B cell (primary cell): Measurements from ENCODE around the gene CBLB. TPM values are rescaled to one million over a fixed set of nuclear protein-coding genes. Genes with fewer than 3 reads are reported as not detected.
A peak's percentile ranks its signal among the peaks of the same experiment; 100 is the strongest.

Experiments used
- ATAC-seq: fragments of 200-7000 bp; cut with Tn5 transposase; one replicate; pipeline ENCODE4 v1.10.0; 2021; ENCODE audit warnings: low read depth, mild to moderate bottlenecking, moderate number of reproducible peaks, moderate library complexity
- CTCF ChIA-PET: fragments of 350-600 bp; sonication (Branson Sonifier 250); formaldehyde crosslinking; loops from one replicate; lab custom pipeline; 2021; ENCODE audit warnings: antibody characterized with exemption, inconsistent platforms; lab: Charles Lee
- POLR2A ChIA-PET: fragments of 350-600 bp; sonication (Branson Sonifier 250); formaldehyde crosslinking; loops from one replicate; lab custom pipeline; 2021; ENCODE audit warnings: antibody characterized with exemption; lab: Charles Lee
- DNase-seq: peaks from one replicate; pipeline ENCODE4 v3.0.0; 2013
- H2AFZ ChIP-seq: 2 replicates; pipeline ENCODE4 v1.6.1; 2012; ENCODE audit warnings: mild to moderate bottlenecking, low read depth, low read length; ENCODE audit not compliant: insufficient read depth, poor library complexity, severe bottlenecking
- H3K27ac ChIP-seq, 2 donors: 1 replicate in 1 of 2; 2 replicates in 1 of 2; pipeline ENCODE4 v1.5.1; 2012 to 2013; ENCODE audit warnings: low read length in 2 of 2, mild to moderate bottlenecking in 2 of 2, moderate library complexity in 1 of 2
- H3K27me3 ChIP-seq, 4 experiments: fragments of 200-600 bp in 1 of 4; sonication (generic) in 1 of 4; replicated peaks in 1 of 4; 1 replicate in 2 of 4; 2 replicates in 2 of 4; pipeline versions ENCODE4 v1.6.1 to v1.7.0; 2013 to 2016; ENCODE audit warnings: low read length in 3 of 4, mild to moderate bottlenecking in 2 of 4, mixed read lengths in 1 of 4, moderate library complexity in 1 of 4; ENCODE audit not compliant: insufficient read depth in 4 of 4, control insufficient read depth in 3 of 4; ENCODE audit errors: control extremely low read depth in 1 of 4
- H3K36me3 ChIP-seq, 2 experiments: replicated peaks in 1 of 2; 1 replicate in 1 of 2; 2 replicates in 1 of 2; pipeline versions ENCODE4 v1.6.1 to v1.7.1; 2013; ENCODE audit warnings: low read length in 1 of 2; ENCODE audit not compliant: insufficient read depth in 2 of 2, control insufficient read depth in 1 of 2; ENCODE audit errors: control extremely low read depth in 1 of 2, extremely low read depth in 1 of 2
- H3K4me1 ChIP-seq, 2 donors: fragments of 200-600 bp in 1 of 2; sonication (generic) in 1 of 2; 1 replicate in 1 of 2; 2 replicates in 1 of 2; pipeline versions ENCODE4 v1.5.1 to v1.6.1; 2013 to 2017; ENCODE audit warnings: low read length in 2 of 2; ENCODE audit not compliant: control insufficient read depth in 2 of 2, insufficient read depth in 2 of 2
- H3K4me2 ChIP-seq: replicated peaks from 2 replicates; pipeline ENCODE3; 2012; ENCODE audit warnings: mild to moderate bottlenecking, low read depth, low read length; ENCODE audit not compliant: poor library complexity, severe bottlenecking
- H3K4me3 ChIP-seq, 5 experiments: fragments of 200-600 bp in 1 of 5; sonication (generic) in 1 of 5; 1 replicate in 3 of 5; 2 replicates in 2 of 5; pipeline versions ENCODE4 v1.5.1 to v1.7.0; 2011 to 2016; ENCODE audit warnings: low read length in 4 of 5, mild to moderate bottlenecking in 4 of 5, low read depth in 2 of 5, control low read depth in 1 of 5, moderate library complexity in 1 of 5; ENCODE audit not compliant: insufficient read depth in 1 of 5; ENCODE audit errors: control extremely low read depth in 1 of 5, extremely low read depth in 1 of 5
- H3K79me2 ChIP-seq: fragments of 200-600 bp; sonication (generic); one replicate; pipeline ENCODE4 v1.6.0; 2016; ENCODE audit warnings: low read length; ENCODE audit not compliant: control insufficient read depth, insufficient read depth
- H3K9ac ChIP-seq: fragments of 200-600 bp; sonication (generic); 2 replicates; pipeline ENCODE4 v1.6.1; 2017; ENCODE audit warnings: mild to moderate bottlenecking, low read length, moderate library complexity
- H3K9me3 ChIP-seq, 3 donors: one replicate each; pipeline versions ENCODE4 v1.6.1 to v1.7.1; 2013; ENCODE audit warnings: low read length in 2 of 3; ENCODE audit not compliant: control insufficient read depth in 2 of 3, insufficient read depth in 1 of 3; ENCODE audit errors: control extremely low read depth in 1 of 3
- H4K20me1 ChIP-seq: 2 replicates; pipeline ENCODE4 v1.6.0; 2012; ENCODE audit warnings: mild to moderate bottlenecking, low read length; ENCODE audit not compliant: insufficient read depth, control insufficient read depth, poor library complexity, severe bottlenecking
- H3K27ac Mint-ChIP-seq: one replicate; pipeline ENCODE4 v1.8.0; 2021; ENCODE audit warnings: mixed read lengths
- H3K27me3 Mint-ChIP-seq: one replicate; pipeline ENCODE4 v1.8.0; 2021; ENCODE audit warnings: mixed read lengths
- H3K4me1 Mint-ChIP-seq: one replicate; pipeline ENCODE4 v1.8.0; 2021; ENCODE audit warnings: mixed read lengths
- H3K4me3 Mint-ChIP-seq: one replicate; pipeline ENCODE4 v1.8.0; 2021; ENCODE audit warnings: mixed read lengths
- H3K9me3 Mint-ChIP-seq: one replicate; pipeline ENCODE4 v1.8.0; 2022; ENCODE audit warnings: mixed read lengths; ENCODE audit not compliant: insufficient read depth
- CTCF ChIP-seq: fragments of 200-600 bp; IDR thresholded peaks from one replicate; pipeline ENCODE4 v1.8.0; 2022; ENCODE audit warnings: antibody characterized with exemption, mild to moderate bottlenecking
- EZH2 ChIP-seq: IDR thresholded peaks from 2 replicates; pipeline ENCODE4 v1.6.1; 2012; ENCODE audit warnings: borderline replicate concordance, low read depth, mild to moderate bottlenecking, moderate library complexity, low read length; ENCODE audit not compliant: insufficient read depth, poor library complexity, severe bottlenecking
- WGBS: methylation state at CpG from one replicate; pipeline ENCODE4 v1.1.5; 2013; ENCODE audit warnings: missing lambda C conversion rate; ENCODE audit not compliant: insufficient coverage; 5-methylcytosine and 5-hydroxymethylcytosine counted together
- intact Hi-C: fragments of 100-400 bp; cut with micrococcal nuclease; formaldehyde crosslinking; loops from one replicate; pipeline ENCODE4 v1.10.0; 2022
- polyA plus RNA-seq: library from polyadenylated mRNA; depleted of rRNA; stranded (reverse); fragments of >200 nt; gene quantifications from 2 replicates; pipeline ENCODE4 v1.2.3, GENCODE V29; 2012
- total RNA-seq, 2 donors: library from RNA; stranded (reverse); fragments of 120-200 nt in 1 of 2; gene quantifications; 1 replicate in 1 of 2; 2 replicates in 1 of 2; pipeline versions ENCODE4 v1.2.3 to v1.2.4, GENCODE V29; 2013 to 2022

Gene CBLB
- total and polyA plus RNA-seq, 2 donors (not counting 1 experiment from before 2014, with no cell fraction given): 19.0 to 135 TPM

- Histone ChIP-seq H3K4me1 (peaks cover 0 to 4% of the 10 kb centered on the region in 2 donors), H3K4me2 (no peak overlapping the region), H3K79me2 (peaks cover 34% of the 10 kb centered on the region), H3K9ac (no peak overlapping the region), H4K20me1 (peaks cover 6% of the 10 kb centered on the region), H3K36me3 (peaks cover 0 to 2% of the 10 kb centered on the region in 2 experiments), H2AFZ (no peak overlapping the region), H3K4me3 (no peak overlapping the region), H3K27me3 (no peaks in the 10 kb centered on the region), H3K27ac (no peak overlapping the region), H3K9me3 (no peaks in the 10 kb centered on the region)
- intact Hi-C loops: no loop called here
- no peak for DNase-seq
- Mint-ChIP-seq H3K9me3 (no peaks in the 10 kb centered on the region), H3K27me3 (no peaks in the 10 kb centered on the region), H3K4me1 (peaks cover 22% of the 10 kb centered on the region), H3K4me3 (no peak overlapping the region), H3K27ac (no peak overlapping the region)
- no CpG with 5 or more reads among the region's 2 CpGs for WGBS
- no peak for TF ChIP-seq EZH2
- no peak for TF ChIP-seq CTCF
- no peak for ATAC-seq
- POLR2A ChIA-PET: interaction anchor here (0.6 kb wide), 1 partner anchor 8 kb away, joined by 3 read pairs; no protein-coding TSS in a partner anchor
- CTCF ChIA-PET: no interaction called here
Observed at GRCh38 chr3:105780107-105780506, 88.7 kb downstream of the CBLB start.

- no peak for ATAC-seq
- Histone ChIP-seq H4K20me1 (no peaks in the 10 kb centered on the region), H3K27me3 (no peaks in the 10 kb centered on the region), H3K27ac (peak overlapping the region in 1 of 2 donors; percentile 43), H3K9me3 (no peaks in the 10 kb centered on the region), H3K4me3 (no peak overlapping the region), H2AFZ (no peak overlapping the region), H3K36me3 (no peaks in the 10 kb centered on the region), H3K4me2 (peak overlapping the region; percentile 45), H3K4me1 (peaks cover 8 to 18% of the 10 kb centered on the region in 2 donors), H3K9ac (no peak overlapping the region), H3K79me2 (peaks cover 28% of the 10 kb centered on the region)
- Mint-ChIP-seq H3K27ac (peak overlapping the region; percentile 13), H3K9me3 (no peaks in the 10 kb centered on the region), H3K27me3 (no peaks in the 10 kb centered on the region), H3K4me1 (peaks cover 52% of the 10 kb centered on the region), H3K4me3 (no peak overlapping the region)
- no peak for DNase-seq
- WGBS: no CpG with 5 or more reads among the region's 3 CpGs
- TF ChIP-seq EZH2 (no peak), CTCF (no peak)
- CTCF ChIA-PET: interaction anchor here (0.9 kb wide), 1 partner anchor 22 kb away, joined by 3 read pairs; no protein-coding TSS in a partner anchor
- intact Hi-C loops: loop anchor here (2.0 kb wide), 1 partner anchor 23 kb away; no protein-coding TSS in a partner anchor
- POLR2A ChIA-PET: no interaction called here
Observed at GRCh38 chr3:105775368-105775767, 93.4 kb downstream of the CBLB start.
